Hippocampal formation (tissue), 2 donors: Measurements from ENCODE around the gene SEPHS2.
"Not testable (repeated sequence)": the region's sequence is repeated elsewhere in the genome, so short reads cannot be mapped to it uniquely, and the experiment has no call there.

Experiments used
- DNase-seq, 2 donors: peaks; one replicate each; lab custom pipeline; 2025; lab: John Stamatoyannopoulos, UW

SEPHS2 gene

GRCh38 chr16:30445408-30446202 lies at the start of gene SEPHS2:
SEPHS2 (minus strand) TSS chr16:30445874; CDS start chr16:30445727, 147 bp downstream.
- peak; percentile 91 to 92 for DNase-seq

- no peak for DNase-seq
These were observed 49.0 kb upstream of the SEPHS2 start for GRCh38 chr16:30494709-30495108.

- DNase-seq: no peak
These were observed 48.3 kb upstream of the SEPHS2 start for GRCh38 chr16:30493941-30494488.

GRCh38 chr16:30491744-30492308 lies 46.2 kb upstream of the SEPHS2 start:
- no peak for DNase-seq

GRCh38 chr16:30491229-30491628 lies 45.6 kb upstream of the SEPHS2 start:
- no peak for DNase-seq

GRCh38 chr16:30490210-30490609 lies 44.5 kb upstream of the SEPHS2 start:
- no peak for DNase-seq

- no peak for DNase-seq
These were observed 43.3 kb upstream of the SEPHS2 start for GRCh38 chr16:30488764-30489605.

GRCh38 chr16:30485818-30486436 lies 40.3 kb upstream of the SEPHS2 start:
- no peak for DNase-seq

GRCh38 chr16:30484887-30485286 lies 39.2 kb upstream of the SEPHS2 start:
- no peak for DNase-seq

- no peak for DNase-seq
These were observed 36.7 kb upstream of the SEPHS2 start for GRCh38 chr16:30482366-30482765.

- DNase-seq: no peak
These were observed 35.7 kb upstream of the SEPHS2 start for GRCh38 chr16:30481381-30481780.

- no peak for DNase-seq
These were observed 33.2 kb upstream of the SEPHS2 start for GRCh38 chr16:30478766-30479478.

GRCh38 chr16:30477773-30478172 lies 32.1 kb upstream of the SEPHS2 start:
- DNase-seq: not testable (repeated sequence)

- DNase-seq: no peak
These were observed 31.3 kb upstream of the SEPHS2 start for GRCh38 chr16:30476991-30477390.

- no peak for DNase-seq
These were observed 29.0 kb upstream of the SEPHS2 start for GRCh38 chr16:30474684-30475083.

- no peak for DNase-seq
These were observed 28.4 kb upstream of the SEPHS2 start for GRCh38 chr16:30474074-30474452.

GRCh38 chr16:30473231-30474073 lies 27.8 kb upstream of the SEPHS2 start:
- DNase-seq: no peak

- DNase-seq: peak in 1 of 2 donors; percentile 28
These were observed 26.8 kb upstream of the SEPHS2 start, which contains the start of gene ITGAL for GRCh38 chr16:30472328-30472942. ITGAL (plus strand) TSS chr16:30472742; CDS start chr16:30472838, 96 bp downstream.

GRCh38 chr16:30470632-30470995 lies 24.9 kb upstream of the SEPHS2 start:
- no peak for DNase-seq

- no peak for DNase-seq
These were observed 24.5 kb upstream of the SEPHS2 start for GRCh38 chr16:30470170-30470512.
